RWPE2 (cell line): ENCODE measurements around the gene FGF8.

Experiments
- ATAC-seq: fragments of 200-7000 bp; cut with Tn5 transposase; 3 replicates; pipeline ENCODE4 v1.9.1; 2021; ENCODE audit warnings: low read depth
- DNase-seq: peaks from one replicate; pipeline ENCODE4 v3.0.0-alpha.2; 2020; ENCODE audit warnings: low spot score
- H3K27ac ChIP-seq: fragments of 450-650 bp; 2 replicates; pipeline ENCODE4 v1.5.1; 2017; ENCODE audit warnings: mild to moderate bottlenecking; ENCODE audit not compliant: poor library complexity, severe bottlenecking
- H3K27me3 ChIP-seq: fragments of 250-450 bp; sonication (Bioruptor Pico); 2 replicates; pipeline ENCODE4 v1.5.1; 2021; ENCODE audit warnings: mild to moderate bottlenecking, moderate library complexity; ENCODE audit not compliant: insufficient read depth, poor library complexity, severe bottlenecking
- H3K36me3 ChIP-seq: fragments of 250-450 bp; sonication (Bioruptor Pico); 2 replicates; pipeline ENCODE4 v1.5.1; 2020; ENCODE audit warnings: low read depth, mild to moderate bottlenecking, moderate library complexity
- H3K4me1 ChIP-seq: fragments of 250-450 bp; sonication (Bioruptor Pico); 2 replicates; pipeline ENCODE4 v1.5.1; 2021; ENCODE audit warnings: mild to moderate bottlenecking, moderate library complexity; ENCODE audit not compliant: insufficient read depth, poor library complexity, severe bottlenecking
- H3K4me3 ChIP-seq: fragments of 250-450 bp; sonication (Bioruptor Pico); 2 replicates; pipeline ENCODE4 v1.5.1; 2021; ENCODE audit warnings: mild to moderate bottlenecking, moderate library complexity; ENCODE audit not compliant: severe bottlenecking
- H3K9me3 ChIP-seq: fragments of 250-450 bp; sonication (Bioruptor Pico); 2 replicates; pipeline ENCODE4 v1.5.1; 2021; ENCODE audit warnings: mild to moderate bottlenecking, moderate library complexity; ENCODE audit not compliant: severe bottlenecking
- CTCF ChIP-seq: fragments of 450-650 bp; IDR thresholded peaks from one replicate; pipeline ENCODE4 v1.5.1; 2017; ENCODE audit warnings: mild to moderate bottlenecking, moderate library complexity; ENCODE audit not compliant: poor library complexity, severe bottlenecking

Gene FGF8

GRCh38 chr10:101772017-101772894 lies 3.7 kb downstream of the FGF8 start:
- TF ChIP-seq CTCF, result no peak
- peaks cover 46% of the 10 kb centered on the region for H3K27me3 ChIP-seq
- ATAC-seq, result no peak
- DNase-seq, result no peak
- H3K4me3 ChIP-seq, result no peak overlapping the region
- no peaks in the 10 kb centered on the region for H3K36me3 ChIP-seq
- no peak overlapping the region for H3K27ac ChIP-seq
- H3K9me3 ChIP-seq, result no peaks in the 10 kb centered on the region
- no peaks in the 10 kb centered on the region for H3K4me1 ChIP-seq

GRCh38 chr10:101771380-101771779 lies 4.5 kb downstream of the FGF8 start:
- Histone ChIP-seq H3K27ac (no peak overlapping the region), H3K27me3 (peaks cover 37% of the 10 kb centered on the region), H3K9me3 (no peaks in the 10 kb centered on the region), H3K4me1 (no peaks in the 10 kb centered on the region), H3K36me3 (no peaks in the 10 kb centered on the region), H3K4me3 (no peak overlapping the region)
- no peak for TF ChIP-seq CTCF
- ATAC-seq, result no peak
- DNase-seq, result no peak

GRCh38 chr10:101770331-101771215 lies 5.3 kb downstream of the FGF8 start:
- Histone ChIP-seq H3K9me3 (no peaks in the 10 kb centered on the region), H3K27ac (no peak overlapping the region), H3K36me3 (no peaks in the 10 kb centered on the region), H3K4me1 (no peaks in the 10 kb centered on the region), H3K4me3 (no peak overlapping the region), H3K27me3 (peaks cover 36% of the 10 kb centered on the region)
- ATAC-seq (no peak), DNase-seq (no peak)
- TF ChIP-seq CTCF, result no peak

GRCh38 chr10:101769541-101770180 lies 6.3 kb downstream of the FGF8 start:
- ATAC-seq (no peak), DNase-seq (no peak)
- no peaks in the 10 kb centered on the region for H3K9me3 ChIP-seq
- no peaks in the 10 kb centered on the region for H3K36me3 ChIP-seq
- no peaks in the 10 kb centered on the region for H3K4me1 ChIP-seq
- no peak for TF ChIP-seq CTCF
- peaks cover 27% of the 10 kb centered on the region for H3K27me3 ChIP-seq
- H3K27ac ChIP-seq, result no peak overlapping the region
- no peak overlapping the region for H3K4me3 ChIP-seq
